Activated T-helper 1 cell treated with Interleukin-2 at 50 U/mL for 16 hours (primary cell): Measurements from ENCODE around the gene TAOK1.

Experiments used
- DNase-seq: peaks from one replicate; pipeline ENCODE4 v3.0.0-alpha.2; 2020; ENCODE audit warnings: low read depth

The TAOK1 gene

GRCh38 chr17:29595943-29596774 is 206.0 kb downstream of the TAOK1 start:
- no peak for DNase-seq

GRCh38 chr17:29596811-29597210 is 206.6 kb downstream of the TAOK1 start:
- DNase-seq, result no peak

DNA sequence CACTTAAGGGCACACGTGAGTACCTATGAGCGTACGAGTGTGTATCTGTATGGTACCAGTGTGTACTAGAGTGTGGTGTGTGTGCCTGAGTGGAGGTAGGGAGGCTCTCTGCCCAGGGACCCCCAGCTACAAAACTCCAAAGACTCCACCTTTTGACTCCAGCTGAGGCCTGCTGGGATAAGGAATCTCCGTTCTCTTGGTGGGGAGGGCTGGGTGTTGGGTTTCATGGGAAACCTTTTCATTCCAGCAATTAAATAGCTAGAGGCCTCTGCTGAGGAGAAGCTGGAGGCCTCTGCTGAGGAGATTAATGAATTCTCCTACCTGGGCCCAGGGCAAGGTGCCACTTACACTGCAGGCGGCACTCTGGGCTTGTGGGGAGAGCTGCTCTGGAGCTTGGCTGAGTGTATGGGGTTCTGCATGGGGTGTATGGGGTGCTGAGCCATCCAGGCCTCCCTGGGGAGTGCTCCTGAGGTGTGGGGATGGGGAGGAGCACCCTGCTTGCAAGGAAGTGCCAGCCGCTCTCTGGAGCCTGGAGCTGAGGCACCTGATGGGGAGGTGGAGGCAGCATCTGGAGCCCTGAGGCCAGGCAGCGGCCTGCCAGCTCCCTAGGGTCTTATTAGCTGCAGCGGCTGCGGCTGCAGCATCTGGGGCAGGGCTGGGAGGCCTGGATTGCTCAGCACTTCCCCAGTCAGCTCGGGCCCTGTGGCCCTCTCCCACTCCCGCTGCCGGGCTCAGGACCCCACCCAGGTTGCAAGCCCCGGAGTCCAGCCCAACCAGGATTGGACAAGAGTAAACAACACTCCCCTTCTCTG is 207.4 kb downstream of the TAOK1 start:
- DNase-seq, result no peak
